ENCODE measurements around the gene PPP1R12B. TPM values are rescaled to one million over a fixed set of nuclear protein-coding genes. Genes with fewer than 3 reads are reported as not detected.

Gene PPP1R12B
- total RNA-seq, 1 donor = 26.8 TPM

- peak; percentile 71 for DNase-seq (ENCODE audit: low read depth)
- no peak for TF ChIP-seq CTCF (IDR thresholded peaks at IDR 0.05; ENCODE audit: insufficient read depth, low read length)
- no peak overlapping the region for H3K4me3 ChIP-seq (ENCODE audit: low read depth, low read length)
These were observed 214.1 kb downstream of the PPP1R12B start for GRCh38 chr1:202562444-202563060.

GRCh38 chr1:202563818-202564217 lies 215.3 kb downstream of the PPP1R12B start:
- H3K4me3 ChIP-seq (ENCODE audit: low read depth, low read length) = no peak overlapping the region
- TF ChIP-seq CTCF (IDR thresholded peaks at IDR 0.05; ENCODE audit: insufficient read depth, low read length) = no peak
- no peak for DNase-seq (ENCODE audit: low read depth)

GRCh38 chr1:202564958-202565495 lies 216.5 kb downstream of the PPP1R12B start:
- no peak for TF ChIP-seq CTCF (IDR thresholded peaks at IDR 0.05; ENCODE audit: insufficient read depth, low read length)
- no peak for DNase-seq (ENCODE audit: low read depth)
- no peak overlapping the region for H3K4me3 ChIP-seq (ENCODE audit: low read depth, low read length)

GRCh38 chr1:202565890-202566602 lies 217.5 kb downstream of the PPP1R12B start:
- no peak overlapping the region for H3K4me3 ChIP-seq (ENCODE audit: low read depth, low read length)
- no peak for TF ChIP-seq CTCF (IDR thresholded peaks at IDR 0.05; ENCODE audit: insufficient read depth, low read length)

GRCh38 chr1:202567738-202568137 lies 219.2 kb downstream of the PPP1R12B start:
- TF ChIP-seq CTCF (IDR thresholded peaks at IDR 0.05; ENCODE audit: insufficient read depth, low read length) = no peak
- peak; percentile 75 for DNase-seq (ENCODE audit: low read depth)
- no peak overlapping the region for H3K4me3 ChIP-seq (ENCODE audit: low read depth, low read length)

More at GRCh38 chr1:202565890-202566602, 217.5 kb downstream of the PPP1R12B start:
- DNase-seq (ENCODE audit: low read depth) = no peak

GRCh38 chr1:202568410-202568809 lies 219.9 kb downstream of the PPP1R12B start:
- TF ChIP-seq CTCF (IDR thresholded peaks at IDR 0.05; ENCODE audit: insufficient read depth, low read length) = no peak
- H3K4me3 ChIP-seq (ENCODE audit: low read depth, low read length) = no peak overlapping the region
- no peak for DNase-seq (ENCODE audit: low read depth)

Measured in fibroblast of the aortic adventitia (primary cell).